ENCODE data around the gene MYO7B.

MYO7B gene

GRCh38 chr2:127672341-127673224 is 137.1 kb downstream of the MYO7B start:
- FAIRE-seq, result no peak
- no peak for TF ChIP-seq POLR2A (IDR thresholded peaks at IDR 0.05; ENCODE audit: low read depth, low read length)

GRCh38 chr2:127673291-127674069 is 138.0 kb downstream of the MYO7B start:
- no peak for FAIRE-seq
- no peak for DNase-seq (ENCODE audit: insufficient read length, low spot score)
- no peak for TF ChIP-seq POLR2A (IDR thresholded peaks at IDR 0.05; ENCODE audit: low read depth, low read length)

More at GRCh38 chr2:127672341-127673224, 137.1 kb downstream of the MYO7B start:
- DNase-seq (ENCODE audit: insufficient read length, low spot score), result no peak

GRCh38 chr2:127674241-127675209 is 139.0 kb downstream of the MYO7B start:
- FAIRE-seq, result no peak
- no peak for DNase-seq (ENCODE audit: insufficient read length, low spot score)

GRCh38 chr2:127675331-127676261 is 140.1 kb downstream of the MYO7B start, which contains the start of gene LIMS2:
Gene LIMS2 (minus strand): TSS chr2:127675530. CDS start chr2:127675024, 506 bp downstream.
- FAIRE-seq (no peak), DNase-seq (ENCODE audit: insufficient read length, low spot score) (peak; percentile 80)
- no peak for TF ChIP-seq POLR2A (IDR thresholded peaks at IDR 0.05; ENCODE audit: low read depth, low read length)

More at GRCh38 chr2:127674241-127675209, 139.0 kb downstream of the MYO7B start:
- TF ChIP-seq POLR2A (IDR thresholded peaks at IDR 0.05; ENCODE audit: low read depth, low read length), result no peak

GRCh38 chr2:127676906-127677305 is 141.4 kb downstream of the MYO7B start:
- DNase-seq (ENCODE audit: insufficient read length, low spot score) (no peak), FAIRE-seq (no peak)
- no peak for TF ChIP-seq POLR2A (IDR thresholded peaks at IDR 0.05; ENCODE audit: low read depth, low read length)

GRCh38 chr2:127678531-127678930 is 143.0 kb downstream of the MYO7B start:
- TF ChIP-seq POLR2A (IDR thresholded peaks at IDR 0.05; ENCODE audit: low read depth, low read length), result no peak
- FAIRE-seq, result no peak
- DNase-seq (ENCODE audit: insufficient read length, low spot score), result no peak

- no peak for TF ChIP-seq POLR2A (IDR thresholded peaks at IDR 0.05; ENCODE audit: low read depth, low read length)
- FAIRE-seq (no peak), DNase-seq (ENCODE audit: insufficient read length, low spot score) (no peak)
Measured at GRCh38 chr2:127678991-127679390, 143.5 kb downstream of the MYO7B start.

- FAIRE-seq, result no peak
- no peak for TF ChIP-seq POLR2A (IDR thresholded peaks at IDR 0.05; ENCODE audit: low read depth, low read length)
- DNase-seq (ENCODE audit: insufficient read length, low spot score), result no peak
Measured at GRCh38 chr2:127679680-127680361, 144.3 kb downstream of the MYO7B start.

- DNase-seq (ENCODE audit: insufficient read length, low spot score), result no peak
- no peak for FAIRE-seq
- TF ChIP-seq POLR2A (IDR thresholded peaks at IDR 0.05; ENCODE audit: low read depth, low read length), result no peak
Measured at GRCh38 chr2:127680706-127681287, 145.3 kb downstream of the MYO7B start.

GRCh38 chr2:127681288-127681804 is 145.9 kb downstream of the MYO7B start:
- no peak for FAIRE-seq
- no peak for DNase-seq (ENCODE audit: insufficient read length, low spot score)
- TF ChIP-seq POLR2A (IDR thresholded peaks at IDR 0.05; ENCODE audit: low read depth, low read length), result no peak
